BE2C (cell line): ENCODE measurements around the gene SLF2.
A peak's percentile ranks its signal among the peaks of the same experiment; 100 is the strongest.
"Not testable (repeated sequence)": the region's sequence is repeated elsewhere in the genome, so short reads cannot be mapped to it uniquely, and the experiment has no call there.

Experiments used
- DNase-seq: peaks from one replicate; pipeline ENCODE4 v3.0.0-alpha.2; 2020
- H3K27me3 ChIP-seq: fragments of 250-450 bp; sonication (Bioruptor Pico); 2 replicates; pipeline ENCODE4 v1.5.1; 2020; ENCODE audit warnings: mild to moderate bottlenecking
- H3K36me3 ChIP-seq: fragments of 250-450 bp; sonication (Bioruptor Pico); 2 replicates; pipeline ENCODE4 v1.5.1; 2020; ENCODE audit warnings: mild to moderate bottlenecking
- H3K4me1 ChIP-seq: fragments of 250-450 bp; sonication (Bioruptor Pico); 2 replicates; pipeline ENCODE4 v1.5.1; 2020
- H3K4me3 ChIP-seq: 2 replicates; pipeline ENCODE4 v1.5.1; 2011; ENCODE audit warnings: low read depth, low read length
- H3K9me3 ChIP-seq: fragments of 250-450 bp; sonication (Bioruptor Pico); 2 replicates; pipeline ENCODE4 v1.5.1; 2020
- CTCF ChIP-seq: IDR thresholded peaks from 2 replicates; pipeline ENCODE4 v1.5.1; 2012; ENCODE audit warnings: mild to moderate bottlenecking, low read depth, low read length

The SLF2 gene

GRCh38 chr10:100882671-100883311 is 30.0 kb upstream of the SLF2 start:
- H3K36me3 ChIP-seq = no peaks in the 10 kb centered on the region
- TF ChIP-seq CTCF = no peak
- DNase-seq = no peak
- H3K9me3 ChIP-seq = no peaks in the 10 kb centered on the region
- H3K4me1 ChIP-seq = peaks cover 38% of the 10 kb centered on the region
- no peaks in the 10 kb centered on the region for H3K27me3 ChIP-seq
- no peak overlapping the region for H3K4me3 ChIP-seq

GRCh38 chr10:100883312-100883821 is 29.4 kb upstream of the SLF2 start:
- H3K4me3 ChIP-seq = no peak overlapping the region
- no peaks in the 10 kb centered on the region for H3K9me3 ChIP-seq
- peaks cover 33% of the 10 kb centered on the region for H3K4me1 ChIP-seq
- peak; percentile 23 for DNase-seq
- H3K27me3 ChIP-seq = no peaks in the 10 kb centered on the region
- no peaks in the 10 kb centered on the region for H3K36me3 ChIP-seq
- no peak for TF ChIP-seq CTCF

- H3K4me3 ChIP-seq, DNase-seq, H3K27me3 ChIP-seq, H3K36me3 ChIP-seq, H3K9me3 ChIP-seq: not testable (repeated sequence)
- H3K4me1 ChIP-seq = peaks cover 30% of the 10 kb centered on the region
Observed at GRCh38 chr10:100885611-100886010, 27.2 kb upstream of the SLF2 start.

GRCh38 chr10:100886091-100886490 is 26.7 kb upstream of the SLF2 start:
- TF ChIP-seq CTCF = no peak
- Histone ChIP-seq H3K4me1 (peaks cover 26% of the 10 kb centered on the region), H3K36me3 (no peaks in the 10 kb centered on the region), H3K4me3 (no peak overlapping the region), H3K27me3 (no peaks in the 10 kb centered on the region), H3K9me3 (no peaks in the 10 kb centered on the region)
- no peak for DNase-seq

GRCh38 chr10:100886521-100886920 is 26.2 kb upstream of the SLF2 start:
- no peak overlapping the region for H3K4me3 ChIP-seq
- DNase-seq = no peak
- H3K27me3 ChIP-seq = no peaks in the 10 kb centered on the region
- no peaks in the 10 kb centered on the region for H3K9me3 ChIP-seq
- TF ChIP-seq CTCF = no peak
- H3K36me3 ChIP-seq = no peaks in the 10 kb centered on the region
- peaks cover 24% of the 10 kb centered on the region for H3K4me1 ChIP-seq

GRCh38 chr10:100886963-100887362 is 25.8 kb upstream of the SLF2 start:
- no peak overlapping the region for H3K4me3 ChIP-seq
- no peaks in the 10 kb centered on the region for H3K27me3 ChIP-seq
- H3K9me3 ChIP-seq = no peaks in the 10 kb centered on the region
- no peaks in the 10 kb centered on the region for H3K36me3 ChIP-seq
- TF ChIP-seq CTCF = no peak
- peaks cover 20% of the 10 kb centered on the region for H3K4me1 ChIP-seq
- DNase-seq = no peak
